Sigmoid colon (tissue), 3 donors: ENCODE data around the gene MLLT10.

Source experiments
- CTCF ChIP-seq, 4 experiments: fragments of 450-650 bp in 3 of 4; fragments of 200-600 bp in 1 of 4; IDR thresholded peaks; one replicate each; pipeline ENCODE4 v1.5.1; 2016 to 2019; ENCODE audit warnings: antibody characterized with exemption in 4 of 4, mild to moderate bottlenecking in 3 of 4, moderate library complexity in 2 of 4
- POLR2A ChIP-seq, 2 donors: fragments of 450-650 bp; IDR thresholded peaks; one replicate each; pipeline ENCODE4 v1.6.1; 2016; ENCODE audit warnings: antibody characterized with exemption in 2 of 2, mild to moderate bottlenecking in 2 of 2, moderate library complexity in 2 of 2

DNA sequence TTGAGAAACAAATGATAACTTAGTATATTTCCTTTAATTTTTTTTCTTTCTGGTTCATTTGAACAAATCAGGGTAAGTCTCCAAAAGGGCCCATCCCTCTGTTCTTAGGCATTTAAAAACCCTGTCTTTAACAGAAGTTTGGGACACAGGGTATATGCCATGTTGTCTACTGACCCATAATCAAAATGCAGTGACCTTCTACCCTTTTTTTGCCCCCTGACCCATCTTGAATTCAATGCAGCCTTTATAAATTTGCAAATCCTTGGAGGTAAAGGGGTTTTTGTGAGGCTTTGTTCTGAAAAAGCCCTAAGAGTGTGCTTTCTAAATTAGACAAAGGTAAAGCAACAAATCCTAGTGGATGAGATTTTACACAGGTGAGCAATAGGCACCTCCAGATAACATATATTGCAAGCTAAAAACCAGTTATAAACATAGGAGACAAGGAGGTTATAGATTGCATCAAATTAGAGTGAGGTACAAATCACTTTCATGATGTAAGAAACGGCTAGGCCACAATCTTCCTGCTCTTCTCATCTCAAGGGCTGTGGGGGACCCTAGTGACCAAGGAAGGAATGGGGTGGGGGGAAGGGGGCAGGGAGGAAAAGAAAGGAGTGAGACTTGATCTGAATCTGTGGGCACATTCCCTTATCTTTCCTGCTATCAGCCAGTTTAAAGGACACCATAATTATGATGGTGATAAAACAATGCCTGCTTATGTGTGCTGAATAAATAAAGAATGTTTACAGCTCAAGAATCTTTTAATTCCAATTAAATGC, 11.2 kb upstream of the MLLT10 start:
- TF ChIP-seq CTCF (IDR thresholded peaks at IDR 0.05) (no peak), POLR2A (IDR thresholded peaks at IDR 0.05) (no peak)
